Activated CD8-positive, alpha-beta memory T cell treated with anti-CD3 and anti-CD28 coated beads for 4 hours (primary cell): ENCODE measurements around the gene ANKIB1.
"Not testable (repeated sequence)": the region's sequence is repeated elsewhere in the genome, so short reads cannot be mapped to it uniquely, and the experiment has no call there.

Source experiments
- DNase-seq, 2 donors: peaks; one replicate each; pipeline ENCODE4 v3.0.0-alpha.2; 2020; ENCODE audit warnings: low read depth in 2 of 2

The ANKIB1 gene

GRCh38 chr7:92325858-92326257 lies 80.1 kb downstream of the ANKIB1 start:
- no peak for DNase-seq

GRCh38 chr7:92330835-92331438 lies 85.2 kb downstream of the ANKIB1 start:
- DNase-seq: no peak

- DNase-seq: no peak
These were observed 85.7 kb downstream of the ANKIB1 start for GRCh38 chr7:92331508-92331907.

GRCh38 chr7:92332782-92333181 lies 87.0 kb downstream of the ANKIB1 start:
- no peak for DNase-seq

GRCh38 chr7:92333866-92334265 lies 88.1 kb downstream of the ANKIB1 start:
- no peak for DNase-seq

GRCh38 chr7:92335574-92335973 lies 89.8 kb downstream of the ANKIB1 start:
- no peak for DNase-seq

GRCh38 chr7:92336662-92337340 lies 91.0 kb downstream of the ANKIB1 start:
- no peak for DNase-seq

GRCh38 chr7:92340016-92340415 lies 94.2 kb downstream of the ANKIB1 start:
- no peak for DNase-seq

GRCh38 chr7:92343714-92344113 lies 97.9 kb downstream of the ANKIB1 start:
- DNase-seq: no peak

- DNase-seq: no peak
These were observed 106.2 kb downstream of the ANKIB1 start for GRCh38 chr7:92352009-92352408.

- DNase-seq: no peak
These were observed 108.4 kb downstream of the ANKIB1 start for GRCh38 chr7:92354214-92354613.

- DNase-seq: no peak
These were observed 110.6 kb downstream of the ANKIB1 start for GRCh38 chr7:92356406-92356805.

- DNase-seq: no peak
These were observed 111.5 kb downstream of the ANKIB1 start for GRCh38 chr7:92357260-92357659.

- not testable (repeated sequence) for DNase-seq
These were observed 113.4 kb downstream of the ANKIB1 start for GRCh38 chr7:92359179-92359578.

- DNase-seq: no peak
These were observed 114.0 kb downstream of the ANKIB1 start for GRCh38 chr7:92359801-92360200.

GRCh38 chr7:92360387-92360786 lies 114.6 kb downstream of the ANKIB1 start:
- DNase-seq: no peak

GRCh38 chr7:92362131-92362530 lies 116.4 kb downstream of the ANKIB1 start:
- DNase-seq: no peak

GRCh38 chr7:92366730-92367129 lies 121.0 kb downstream of the ANKIB1 start:
- DNase-seq: no peak

- no peak for DNase-seq
These were observed 123.0 kb downstream of the ANKIB1 start for GRCh38 chr7:92368741-92369140.

GRCh38 chr7:92375013-92375412 lies 129.2 kb downstream of the ANKIB1 start:
- DNase-seq: no peak

- DNase-seq: no peak
These were observed 145.3 kb downstream of the ANKIB1 start for GRCh38 chr7:92391071-92391470.

GRCh38 chr7:92397542-92397941 lies 151.8 kb downstream of the ANKIB1 start:
- DNase-seq: no peak

GRCh38 chr7:92400013-92400412 lies 154.2 kb downstream of the ANKIB1 start:
- no peak for DNase-seq
